ENCODE data around the gene REG1A.

Gene REG1A, protein sequence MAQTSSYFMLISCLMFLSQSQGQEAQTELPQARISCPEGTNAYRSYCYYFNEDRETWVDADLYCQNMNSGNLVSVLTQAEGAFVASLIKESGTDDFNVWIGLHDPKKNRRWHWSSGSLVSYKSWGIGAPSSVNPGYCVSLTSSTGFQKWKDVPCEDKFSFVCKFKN

DNA sequence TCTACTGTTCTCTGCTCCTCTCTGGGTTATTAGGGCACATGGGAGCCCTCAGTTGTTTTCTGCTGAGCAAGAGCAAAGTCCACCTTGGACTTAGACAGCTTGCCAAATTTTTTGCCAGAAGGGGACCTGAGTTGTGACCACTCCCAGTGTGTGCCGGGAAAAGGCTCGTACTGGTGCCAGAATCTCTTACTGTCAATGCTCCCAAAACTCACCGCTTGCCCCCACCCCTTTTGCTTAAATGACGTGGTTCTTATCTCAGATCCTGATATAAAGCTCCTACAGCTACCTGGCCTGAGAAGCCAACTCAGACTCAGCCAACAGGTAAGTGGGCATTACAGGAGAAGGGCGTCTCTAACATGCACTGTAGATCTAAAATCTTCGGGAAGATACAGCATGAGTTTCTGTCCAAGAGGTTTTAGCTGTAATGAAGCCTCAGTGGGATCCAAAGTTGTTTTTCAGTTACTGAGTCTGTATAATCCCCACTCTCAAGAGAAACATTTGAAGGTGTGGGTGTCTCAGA, at the start of gene REG1A:
REG1A (plus strand) TSS at position 295 of the 520 bp plus-strand sequence. CDS start 374 bp downstream, outside the sequence.
- no peak for FAIRE-seq

DNA sequence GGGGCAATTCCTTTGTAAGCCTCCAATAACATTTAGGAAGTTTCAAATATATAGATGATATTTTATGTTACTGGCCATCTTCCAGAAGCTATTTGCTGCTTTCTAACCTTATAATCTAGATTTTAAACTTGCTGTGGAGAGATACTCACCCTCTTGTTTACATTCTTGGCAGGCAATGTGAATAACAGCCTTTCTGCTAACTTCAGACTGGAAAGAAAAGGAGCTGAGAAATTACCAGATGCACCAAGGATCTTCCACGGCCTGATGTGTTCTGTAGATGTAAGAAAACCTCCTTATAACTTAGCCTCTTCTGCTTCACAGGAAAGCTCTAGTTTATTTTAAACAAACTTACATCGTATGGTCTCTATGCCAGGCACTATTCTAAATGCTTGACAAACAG, 49.2 kb upstream of the REG1A start:
- FAIRE-seq: no peak

DNA sequence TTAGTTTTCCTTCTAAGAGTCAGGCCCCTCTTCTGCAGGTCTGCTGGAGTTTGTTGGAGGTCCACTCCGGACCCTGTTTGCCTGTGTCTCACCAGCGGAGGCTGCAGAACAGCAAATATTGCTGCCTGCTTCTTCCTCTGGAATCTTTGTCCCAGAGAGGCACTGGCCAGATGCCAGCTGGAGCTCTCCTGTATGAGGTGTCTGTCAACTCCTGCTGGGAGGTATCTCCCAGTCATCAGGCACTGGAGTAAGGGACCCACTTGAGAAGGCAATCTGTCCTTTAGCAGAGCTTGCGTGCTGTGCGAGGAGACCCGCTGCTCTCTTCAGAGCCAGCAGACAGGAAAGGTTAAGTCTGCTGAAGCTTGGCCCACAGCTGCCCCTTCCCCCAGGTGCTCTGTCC, 37.3 kb upstream of the REG1A start:
- FAIRE-seq: no peak

DNA sequence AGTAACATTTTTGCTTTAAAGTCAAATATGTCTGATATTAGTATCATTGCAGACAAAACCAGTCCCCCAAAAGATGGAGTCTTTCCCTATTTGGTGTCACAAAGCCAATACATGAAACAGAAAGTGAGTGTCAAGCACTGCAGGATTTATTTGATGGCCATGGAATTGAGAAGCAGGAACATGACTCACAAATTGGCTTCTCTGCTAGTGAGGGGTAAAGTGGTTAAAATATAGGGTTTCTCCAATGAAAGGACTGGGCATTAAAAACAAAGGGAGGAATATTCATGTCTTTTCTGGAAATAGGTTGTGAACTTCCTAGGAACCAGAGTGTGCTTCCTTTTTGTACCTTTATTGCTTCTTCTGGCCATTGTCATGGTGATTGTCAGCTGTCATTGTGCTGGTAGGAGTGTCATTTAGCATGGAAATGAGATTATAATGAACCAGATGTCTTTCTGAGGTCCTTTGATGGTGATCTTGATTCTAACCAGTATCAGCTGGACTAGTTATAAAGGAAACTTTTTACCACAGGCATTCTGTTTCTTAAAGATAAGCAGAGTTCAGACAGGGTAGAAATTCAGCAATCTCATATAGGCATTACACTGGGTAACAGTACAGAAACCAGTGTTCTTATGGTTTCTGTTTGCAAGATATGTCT, 36.6 kb upstream of the REG1A start:
- FAIRE-seq: no peak

DNA sequence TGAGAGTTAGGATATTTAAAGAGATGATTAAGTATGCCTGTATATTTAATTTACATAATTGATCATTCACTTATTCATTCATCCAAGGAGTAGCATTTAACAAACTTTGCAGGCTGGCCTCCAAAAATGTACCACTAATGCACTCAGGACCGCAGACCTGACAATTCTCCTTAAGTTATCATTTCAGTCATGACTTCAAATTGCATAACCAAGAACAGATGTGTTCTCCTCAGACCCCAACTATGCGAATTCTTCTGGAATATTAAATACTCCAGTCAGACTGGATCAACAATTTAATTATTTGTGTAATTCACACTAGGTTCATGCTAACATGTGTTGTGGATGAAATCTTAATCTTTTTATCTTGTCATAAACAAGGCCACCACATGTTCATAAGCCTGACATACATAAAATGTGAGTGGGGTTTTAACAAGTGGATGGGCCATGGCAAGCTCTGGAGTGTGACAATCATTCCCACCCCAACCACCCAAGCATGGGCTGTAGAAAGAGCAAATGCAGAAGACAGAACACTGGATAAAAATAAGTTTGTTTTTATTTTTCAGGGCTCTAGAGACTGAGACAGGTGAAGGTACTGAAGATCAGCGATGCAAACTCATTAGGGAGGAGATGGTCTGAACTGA, 35.7 kb upstream of the REG1A start:
- FAIRE-seq: no peak

DNA sequence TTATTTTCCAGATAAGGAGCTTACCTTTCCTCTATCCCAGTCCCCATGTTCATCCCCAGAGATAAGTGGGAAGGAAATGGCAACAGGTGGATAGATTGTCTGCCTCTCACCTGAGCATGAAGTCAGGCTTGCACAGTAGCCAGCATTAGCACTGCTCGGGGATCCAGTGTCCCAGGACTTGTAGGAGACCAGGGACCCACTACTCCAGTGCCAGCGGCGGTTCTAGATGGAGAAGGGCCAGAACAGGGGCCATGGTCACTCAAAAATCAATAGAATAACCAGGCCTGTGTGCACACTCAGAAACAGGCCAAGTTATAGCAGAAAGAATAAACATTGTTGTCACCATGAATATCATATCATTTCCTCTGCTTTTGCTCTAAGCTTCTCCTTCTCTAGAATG, 34.9 kb upstream of the REG1A start:
- no peak for FAIRE-seq

DNA sequence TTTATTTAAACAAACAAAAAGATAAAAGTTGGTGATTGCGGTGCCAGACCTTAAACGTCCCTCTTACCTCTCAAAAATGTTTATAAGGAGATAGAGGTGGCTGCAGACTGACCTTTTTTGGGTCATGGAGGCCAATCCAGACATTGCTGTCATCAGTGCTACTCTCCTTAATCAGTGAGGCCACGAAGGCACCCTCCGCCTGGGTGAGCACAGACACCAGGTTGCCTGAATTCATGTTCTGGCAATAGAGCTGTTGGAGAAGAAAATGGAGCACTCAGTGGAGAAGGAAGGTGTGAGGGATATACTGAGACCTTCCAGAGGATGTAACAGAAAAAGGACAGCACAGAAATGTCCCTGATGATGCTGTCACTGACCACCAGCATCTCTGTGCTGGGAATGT, 34.0 kb upstream of the REG1A start:
- FAIRE-seq: no peak

DNA sequence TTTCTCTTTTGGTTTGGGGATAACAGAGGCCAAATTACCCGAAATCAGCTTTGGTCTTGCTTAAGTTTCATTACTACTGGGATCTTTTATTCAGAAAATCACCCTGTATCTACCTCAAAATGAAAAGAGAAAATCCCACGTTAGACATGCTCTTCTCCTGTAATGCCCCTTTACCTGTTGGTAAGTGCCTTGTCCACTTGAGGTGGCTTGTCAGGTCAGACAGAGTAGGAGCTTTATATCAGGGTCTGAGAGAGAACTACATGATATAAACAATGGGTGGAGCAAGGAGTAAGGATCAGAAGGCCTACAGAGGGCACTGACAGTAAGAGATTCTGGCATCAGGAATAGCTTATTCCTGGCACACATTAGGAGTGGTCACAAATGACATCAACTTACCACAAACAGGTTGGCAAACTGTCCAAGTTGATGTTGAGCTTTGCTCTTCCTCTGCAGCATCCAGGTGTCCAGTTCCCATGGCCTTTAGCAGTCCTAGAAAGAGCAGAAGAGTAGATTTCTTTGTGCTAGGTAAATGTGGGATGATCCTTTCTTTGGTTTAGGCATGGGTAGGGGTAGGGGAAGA, 32.4 kb upstream of the REG1A start, which contains the start of gene REG1B:
REG1B (minus strand) TSS at position 209 of the 580 bp plus-strand sequence. CDS start 381 bp downstream, outside the sequence.
- no peak for FAIRE-seq

DNA sequence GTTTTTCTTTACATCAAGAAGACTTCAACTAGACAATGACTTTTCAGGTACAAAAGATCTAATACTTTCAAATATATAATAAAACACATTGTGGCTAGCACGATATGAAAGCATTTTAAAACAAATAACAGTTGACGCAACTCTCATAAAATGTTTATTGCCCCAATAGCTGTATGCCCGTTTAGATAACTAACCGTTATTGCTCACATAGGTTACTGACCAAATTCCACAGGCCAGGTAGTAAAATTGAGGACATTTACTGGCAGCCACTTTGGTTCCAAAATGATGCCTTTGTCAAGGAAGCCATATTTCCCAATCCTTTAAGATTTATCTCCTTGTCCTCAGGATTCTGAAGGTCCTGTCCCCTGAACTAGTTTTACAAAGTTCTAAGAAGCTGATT, 29.6 kb upstream of the REG1A start:
- no peak for FAIRE-seq

DNA sequence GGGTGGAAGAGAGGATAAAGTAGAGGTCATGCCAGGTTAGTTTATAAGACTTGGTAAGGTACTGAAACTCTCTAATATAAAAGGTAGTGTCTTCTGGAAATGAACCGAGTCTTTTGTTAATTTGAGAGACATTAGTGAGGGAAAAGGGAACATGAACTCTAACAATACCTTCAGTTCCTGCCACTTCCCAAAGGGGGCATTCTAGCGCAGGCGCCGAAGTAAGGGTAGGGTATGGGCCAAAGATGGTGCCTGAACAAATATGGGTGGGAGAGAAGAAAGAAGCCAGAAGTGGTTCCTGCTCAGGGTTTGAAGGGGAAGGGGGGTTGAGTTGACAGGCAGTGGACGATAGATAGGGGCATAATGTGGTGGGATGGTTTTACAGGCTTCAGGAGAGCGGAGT, 22.4 kb upstream of the REG1A start:
- no peak for FAIRE-seq

DNA sequence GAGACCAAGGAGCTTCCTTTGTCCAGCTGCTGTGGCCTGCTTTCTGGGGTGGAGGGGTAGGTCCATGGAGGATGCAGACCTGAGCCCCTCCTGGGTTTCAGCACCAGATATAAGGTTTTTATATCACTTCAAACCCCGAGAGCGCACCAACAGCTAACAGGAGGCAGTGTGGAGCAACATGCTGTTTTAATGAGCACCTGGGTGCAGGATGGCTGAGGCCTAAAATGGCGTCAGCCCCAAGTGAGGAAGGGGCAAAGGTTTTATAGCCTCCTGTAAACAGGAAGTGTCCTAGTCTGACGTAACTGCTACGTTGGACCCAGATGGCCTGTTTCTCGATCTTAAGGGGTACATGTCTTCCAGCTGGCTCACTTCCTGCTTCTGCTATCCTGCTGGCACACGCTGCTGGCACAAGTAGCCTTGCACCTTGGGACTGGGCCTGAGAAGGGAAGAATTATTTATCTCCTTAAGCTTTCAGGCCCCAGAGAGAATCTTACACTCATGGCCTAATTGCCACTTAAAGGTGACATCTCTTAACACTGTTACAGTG, 21.1 kb upstream of the REG1A start:
- no peak for FAIRE-seq

DNA sequence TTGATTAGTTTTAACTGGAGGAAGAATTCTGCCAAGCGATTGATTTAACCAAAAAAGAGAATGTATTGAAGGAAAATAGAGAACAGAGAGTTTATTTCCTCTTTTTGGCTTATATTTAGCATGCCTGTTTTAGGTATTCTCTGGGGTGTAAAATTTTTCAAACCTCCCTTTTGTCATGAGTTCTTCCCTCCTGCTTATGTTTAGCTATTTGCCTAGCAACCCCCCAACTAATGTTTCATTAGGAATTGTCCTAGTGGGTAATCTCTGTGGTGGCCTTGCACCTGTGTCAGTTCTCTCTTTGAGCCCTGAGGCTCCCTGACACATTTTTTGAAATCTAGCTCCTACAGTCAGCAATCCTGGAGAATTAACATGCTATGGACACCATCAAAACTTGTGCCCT, 20.0 kb upstream of the REG1A start:
- no peak for FAIRE-seq

DNA sequence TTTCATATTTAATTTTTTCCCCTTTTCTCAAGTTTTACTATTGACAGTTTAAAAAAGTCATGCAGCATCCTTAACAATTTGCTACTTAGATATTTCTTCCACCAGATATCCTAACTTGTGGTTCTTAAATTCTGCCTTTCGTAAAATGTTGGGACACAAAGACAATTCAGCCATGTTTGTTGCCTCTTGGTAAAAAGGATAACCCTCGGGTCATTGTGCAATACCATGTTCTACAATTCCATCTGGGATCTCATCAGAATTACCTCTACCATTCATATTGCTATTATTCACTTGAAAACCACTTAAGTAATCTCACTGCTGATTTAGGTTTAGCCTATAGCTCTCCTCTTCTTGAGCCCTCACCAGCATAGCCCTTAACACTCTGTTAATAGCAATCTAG, 19.3 kb upstream of the REG1A start:
- FAIRE-seq: no peak

DNA sequence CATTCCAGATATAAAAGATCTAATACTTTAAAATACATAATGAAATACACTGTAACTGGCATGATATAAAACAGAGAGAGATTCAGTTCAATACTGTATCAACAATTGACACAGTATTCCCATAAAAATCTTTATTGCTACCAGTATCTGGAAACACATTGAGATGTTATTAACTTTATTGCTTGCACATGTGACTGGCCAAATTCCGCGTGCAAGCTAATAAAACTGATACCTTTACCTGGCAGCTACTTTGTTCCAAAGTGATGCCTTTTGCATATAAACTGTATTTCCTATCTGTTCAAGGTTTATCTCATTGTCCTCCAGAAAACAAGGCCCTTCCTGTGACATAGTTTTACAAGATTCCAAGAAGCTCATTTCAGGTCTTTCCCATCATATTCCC, 17.1 kb upstream of the REG1A start:
- FAIRE-seq: no peak

DNA sequence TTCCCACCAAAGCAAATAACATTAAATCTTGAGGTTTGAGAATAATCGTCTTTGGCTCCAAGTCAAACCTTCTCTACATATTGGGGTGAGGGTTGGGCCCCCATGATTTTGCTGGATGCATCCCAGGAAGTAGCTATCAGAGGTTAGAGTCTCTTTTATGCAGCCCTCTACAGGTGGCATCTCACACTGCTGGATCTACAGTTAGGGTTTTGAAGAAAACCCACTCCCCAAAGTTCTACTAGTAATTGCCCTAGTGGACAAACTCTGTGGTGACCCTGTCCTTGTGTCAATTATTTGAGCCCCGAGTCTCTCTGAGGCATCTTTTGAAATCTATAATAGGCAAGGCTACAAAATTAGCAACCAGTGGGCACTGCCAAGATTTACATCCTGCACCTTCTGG, 15.0 kb upstream of the REG1A start:
- FAIRE-seq: no peak

DNA sequence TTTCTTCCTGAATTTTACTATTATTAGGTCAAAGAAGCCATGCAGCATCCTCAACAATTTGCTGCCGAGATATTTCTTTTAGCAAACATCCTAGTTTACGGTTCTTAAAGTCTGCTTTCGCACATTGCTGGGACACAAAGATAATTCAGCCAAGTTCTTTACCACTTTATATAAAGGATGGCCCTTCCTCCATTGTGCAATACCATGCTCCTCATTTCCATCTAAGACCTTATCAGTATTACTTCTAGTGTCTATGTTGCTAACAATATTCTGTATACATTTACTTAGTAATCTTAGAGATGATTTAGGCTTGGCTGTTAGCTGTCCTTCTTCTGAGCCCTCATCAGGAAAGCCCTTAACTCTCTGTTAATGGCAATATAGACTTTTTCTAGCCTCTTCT, 8.0 kb upstream of the REG1A start:
- no peak for FAIRE-seq

DNA sequence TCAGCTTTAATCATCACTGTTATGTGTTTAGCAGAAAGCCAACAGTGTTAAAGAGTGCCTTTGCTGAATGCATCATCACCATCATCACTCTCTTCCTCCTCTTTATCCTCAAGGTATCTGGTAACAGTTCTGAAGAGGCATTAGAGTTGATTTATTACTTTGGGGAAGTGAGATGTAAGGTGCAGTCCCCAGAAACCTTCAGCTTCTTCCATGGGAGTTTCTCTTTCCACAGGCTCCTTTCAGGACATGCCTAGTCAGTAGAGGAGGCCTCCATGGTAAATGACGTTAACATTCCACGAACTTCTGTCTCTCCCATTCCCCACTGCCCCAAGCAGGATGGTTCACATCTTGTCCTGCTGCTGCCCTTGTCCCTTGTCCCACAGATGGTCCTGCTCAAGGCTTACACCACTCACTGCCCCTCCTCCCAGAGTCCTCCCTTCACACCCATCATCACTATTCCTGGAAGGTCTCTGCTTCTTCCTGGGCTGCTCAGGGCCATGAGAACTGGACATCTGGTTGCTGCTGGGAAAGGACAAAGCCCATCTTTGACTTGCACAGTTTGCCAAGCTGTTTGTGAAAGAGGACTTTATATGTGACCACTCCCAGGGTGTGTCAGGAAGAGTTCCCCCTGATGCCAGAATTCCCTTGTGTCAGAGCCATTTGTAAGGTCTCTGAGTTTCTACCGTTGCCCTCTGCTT, 5.3 kb upstream of the REG1A start:
- FAIRE-seq: no peak

DNA sequence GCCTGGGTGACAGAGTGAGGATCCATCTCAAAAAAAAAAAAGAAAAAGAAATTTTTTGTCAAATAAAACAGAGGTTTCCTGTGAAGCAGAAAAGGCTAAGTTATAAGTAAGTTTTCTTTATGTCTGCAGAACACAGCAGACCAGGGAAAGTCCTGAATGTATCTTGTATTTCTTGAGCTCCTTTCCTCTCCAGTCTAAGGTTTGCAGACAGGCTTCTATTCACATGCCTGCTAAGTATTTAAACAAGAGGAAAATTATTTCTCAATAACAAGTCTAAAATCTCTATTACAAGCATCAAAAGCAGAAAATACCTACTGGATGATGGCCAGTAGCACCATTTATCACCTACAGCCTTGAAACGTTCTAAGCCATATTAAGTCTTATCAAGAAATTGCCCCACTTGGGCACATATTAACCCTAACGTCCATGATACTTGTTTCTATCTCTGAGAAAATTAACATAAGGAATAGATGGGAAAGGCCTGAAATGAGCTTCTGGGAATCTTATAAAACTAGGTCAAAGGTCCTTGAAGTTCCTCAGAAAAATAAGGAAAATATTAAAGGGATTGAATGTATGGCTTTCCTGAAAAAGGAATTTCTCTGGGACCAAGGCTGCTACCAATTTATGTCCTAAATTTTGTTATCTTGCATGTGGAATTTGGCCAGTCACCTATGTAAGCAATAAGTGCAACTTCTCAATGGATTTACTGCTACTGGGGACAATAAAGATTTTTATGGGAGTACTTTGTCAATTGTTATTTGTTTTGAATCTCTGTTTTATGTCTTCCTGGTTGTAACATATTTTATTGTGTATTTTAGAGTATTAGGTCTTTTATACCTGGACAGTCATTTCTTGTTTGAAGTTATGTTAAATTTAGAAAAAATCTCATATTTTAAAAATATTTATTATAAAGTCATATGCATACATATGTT, 3.0 kb upstream of the REG1A start:
- FAIRE-seq: no peak

DNA sequence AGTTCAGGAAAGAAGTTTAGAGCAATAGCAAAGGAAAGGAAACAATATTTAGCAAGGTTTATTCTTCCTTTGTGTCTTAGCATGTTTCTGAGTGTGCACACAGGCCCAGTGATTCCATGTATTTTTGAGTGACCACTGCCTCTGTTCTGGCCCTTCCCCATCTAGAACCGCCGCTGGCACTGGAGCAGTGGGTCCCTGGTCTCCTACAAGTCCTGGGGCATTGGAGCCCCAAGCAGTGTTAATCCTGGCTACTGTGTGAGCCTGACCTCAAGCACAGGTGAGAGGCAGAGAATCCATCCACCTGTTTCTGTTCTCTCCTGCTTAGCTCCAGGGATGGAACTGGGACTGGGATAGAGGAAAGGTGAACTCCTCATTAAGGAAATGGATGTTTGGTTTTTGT, 2.4 kb downstream of the REG1A start:
- no peak for FAIRE-seq

DNA sequence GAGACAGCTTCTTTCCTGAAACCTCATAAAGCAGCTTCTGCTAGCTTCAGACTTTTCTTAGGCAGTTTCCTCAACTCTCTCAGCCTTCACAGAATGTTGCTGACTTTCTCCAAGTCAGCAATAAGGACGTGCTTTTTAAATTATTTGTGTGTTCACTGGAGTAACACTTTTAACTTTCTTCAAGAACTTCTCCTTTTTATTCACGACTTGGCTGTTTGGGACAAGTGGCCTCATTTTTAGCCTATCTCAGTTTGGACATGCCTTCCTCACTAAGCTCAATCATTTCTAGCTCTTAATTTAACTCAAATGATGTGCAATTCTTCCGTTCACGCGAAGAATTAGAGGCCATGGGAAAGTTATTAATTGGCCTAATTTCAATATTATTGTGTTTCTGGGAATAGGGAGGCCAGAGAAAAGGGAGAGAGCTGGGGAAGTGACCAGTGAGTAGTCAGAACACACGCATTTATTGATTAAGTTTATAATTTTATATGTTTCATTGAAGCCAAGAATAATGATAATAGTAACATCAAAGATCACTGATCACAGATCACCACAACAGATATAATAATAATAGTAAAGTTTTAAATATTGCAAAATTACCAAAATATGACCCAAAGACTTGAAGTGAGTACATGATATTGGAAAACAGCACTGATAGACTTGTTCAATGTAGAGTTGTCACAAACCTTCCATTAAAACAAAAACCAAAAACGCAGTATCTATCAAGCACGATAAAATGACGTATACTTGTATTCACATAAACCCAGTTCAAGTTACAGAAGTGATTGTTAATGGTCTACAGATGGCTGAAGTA, 4.8 kb downstream of the REG1A start:
- FAIRE-seq: no peak

DNA sequence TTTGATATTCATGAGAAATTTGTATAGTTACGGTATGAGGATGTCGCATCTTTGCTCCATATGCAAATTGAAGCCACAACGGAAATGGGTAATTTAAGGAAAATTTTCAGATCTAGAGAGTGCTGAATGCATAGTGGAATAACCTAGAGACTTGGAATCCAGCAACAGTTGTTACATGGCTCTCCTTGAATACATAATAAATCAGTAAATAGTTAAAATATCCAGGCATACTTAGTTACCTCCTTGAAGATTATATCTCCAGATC, 5.4 kb downstream of the REG1A start:
- no peak for FAIRE-seq
